Heart right ventricle (tissue), 16 donors: ENCODE results near the gene IFFO2. TPM values are rescaled to one million over a fixed set of nuclear protein-coding genes. Genes with fewer than 3 reads are reported as not detected.

Source experiments
- ATAC-seq, 8 donors: fragments of 200-7000 bp; cut with Tn5 transposase; one replicate each; pipeline ENCODE4 v1.9.1; 2020; ENCODE audit warnings: mild to moderate bottlenecking in 8 of 8, moderate library complexity in 8 of 8, moderate number of reproducible peaks in 1 of 8
- DNase-seq, 2 donors: peaks; one replicate each; pipeline ENCODE4 v3.0.0-alpha.2; 2020
- H3K27ac ChIP-seq, 10 donors: fragments of 200-600 bp; sonication (generic) in 2 of 10; one replicate each; pipeline versions ENCODE4 v1.5.0 to v1.8.0; 2020 to 2022; ENCODE audit warnings: mild to moderate bottlenecking in 3 of 10
- H3K27me3 ChIP-seq, 7 donors: fragments of 200-600 bp; one replicate each; pipeline ENCODE4 v1.8.0; 2021 to 2022; ENCODE audit warnings: mild to moderate bottlenecking in 2 of 7
- H3K36me3 ChIP-seq, 9 donors: fragments of 200-600 bp; sonication (generic) in 1 of 9; one replicate each; pipeline versions ENCODE4 v1.5.0 to v1.8.0; 2020 to 2022; ENCODE audit warnings: mild to moderate bottlenecking in 2 of 9
- H3K4me1 ChIP-seq, 9 donors: fragments of 200-600 bp; sonication (generic) in 1 of 9; one replicate each; pipeline versions ENCODE4 v1.5.0 to v1.8.0; 2020 to 2022; ENCODE audit warnings: mild to moderate bottlenecking in 4 of 9
- H3K4me3 ChIP-seq, 10 donors: fragments of 200-600 bp; sonication (generic) in 2 of 10; one replicate each; pipeline versions ENCODE4 v1.5.0 to v1.8.0; 2020 to 2022; ENCODE audit warnings: mild to moderate bottlenecking in 7 of 10, moderate library complexity in 2 of 10
- H3K9me3 ChIP-seq, 11 donors: fragments of 200-600 bp in 10 of 11; sonication (generic) in 2 of 11; one replicate each; pipeline versions ENCODE4 v1.5.0 to v1.8.0; 2013 to 2022; ENCODE audit warnings: mild to moderate bottlenecking in 2 of 11, control low read depth in 1 of 11, moderate library complexity in 1 of 11
- WGBS, 2 donors: extraction: QIAGEN DNeasy Blood & Tissue Kit; methylation state at CpG; one replicate each; pipeline ENCODE4 v1.1.7; 2013; ENCODE audit warnings: inconsistent platforms in 1 of 2; 5-methylcytosine and 5-hydroxymethylcytosine counted together
- intact Hi-C, 10 donors: fragments of 100-400 bp; cut with DNase I; formaldehyde crosslinking; loops; one replicate each; pipeline versions ENCODE4 v1.11.1 to v1.14.2; 2022
- polyA plus RNA-seq, 2 donors: library from polyadenylated mRNA; stranded (reverse); fragments of 200-250 nt; gene quantifications; one replicate each; pipeline ENCODE4 v1.2.3, GENCODE V29; 2013
- total RNA-seq, 10 donors: library from RNA; stranded (reverse); fragmentation: NEBNext Ultra II Directional in 3 of 10; extraction: Animal tissue kit (Norgen Biotek cat#: 25700) in 3 of 10; gene quantifications; one replicate each; pipeline versions ENCODE4 v1.2.1 to v1.2.4, GENCODE V29; 2021 to 2023
- TF ChIP-seq, protein P1 (sequence below), 9 donors: fragments of 200-600 bp; sonication (generic) in 2 of 9; IDR thresholded peaks; one replicate each; pipeline versions ENCODE4 v1.5.0 to v1.8.0; 2021 to 2022; ENCODE audit warnings: antibody characterized with exemption in 9 of 9, mild to moderate bottlenecking in 5 of 9, moderate library complexity in 1 of 9
- donor health status: Arrhythmogenic right ventricular cardiomyopathy.
- donor health status: ischemic (EF 13 %, LVEDD 7.1; RV severe dilation, severe dysfunction).
- donor health status: healthy with polysubstance abuse.
- donor health status: DM: no; HTN: yes; CAD: no.
- donor health status: DM: no; HTN: no; CAD: no.
- donor health status: ischemic (EF 25% LVEDD 6.9; RV normal size, moderate dysfunction).
- donor health status: ischemic (EF 25% LVEDD 5.7; RV mildly dilated, moderate dysfunction).
- donor health status: healthy.
- donor health status: DM: yes; HTN: yes; CAD: no.
- donor health status: Ischemic cardiomyopathy.
- donor health status: ischemic (EF 35%, LVEDD 5.7; RV mildly dilated, moderate dysfunction).
- donor health status: nonischemic (EF 11% LVEDD 7.7; RV severe dilation, severe dysfunction).
- donor health status: DM: yes; HTN: yes; CAD: no.
- donor health status: PGD.
- donor health status: ischemic (EF 29% LVEDD 5.4; RV normal size, mild dysfunction).
- donor health status: nonischemic (EF 23%, LVEDD 6.1; RV moderate dilation, normal function).

The IFFO2 gene
- total and polyA plus RNA-seq, 12 donors: 2.2 to 8.2 (median 4.6) TPM

DNA sequence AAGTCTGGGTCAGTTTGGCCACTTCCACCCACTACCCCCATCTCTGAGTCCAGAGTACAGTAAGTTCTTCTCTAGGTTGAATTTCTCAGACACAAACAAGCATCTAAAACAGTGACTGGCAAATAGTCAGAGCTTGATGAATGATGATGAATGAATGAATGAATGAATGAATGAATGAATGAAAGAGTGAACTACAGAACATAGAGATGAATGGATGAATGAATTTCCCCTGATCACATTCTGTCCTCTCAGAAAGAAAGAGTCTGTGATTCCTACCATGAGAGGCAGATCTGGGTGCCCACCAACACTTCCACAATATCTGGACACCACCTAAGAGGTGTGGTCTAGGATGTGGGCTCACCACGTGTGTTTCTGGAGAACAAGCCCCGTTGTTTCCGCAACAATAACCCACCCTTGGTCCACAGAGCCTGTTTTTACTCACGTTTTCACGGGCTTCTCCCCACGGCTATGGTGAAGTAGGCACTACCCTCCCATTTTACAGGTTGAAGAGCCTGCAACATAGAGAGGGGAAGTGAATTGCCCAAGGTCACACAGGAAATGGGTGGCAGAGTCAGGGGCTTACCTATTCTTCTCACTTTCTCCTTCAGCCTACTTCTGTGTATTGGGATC lies 40.2 kb upstream of the IFFO2 start:
- H3K27me3 ChIP-seq: peaks cover 0 to 24% (median 0%) of the 10 kb centered on the region in 7 donors
- H3K36me3 ChIP-seq: no peaks in the 10 kb centered on the region
- H3K9me3 ChIP-seq: peaks cover 0 to 17% (median 0%) of the 10 kb centered on the region in 11 donors
- no peak overlapping the region for H3K4me3 ChIP-seq
- no peak for ATAC-seq
- WGBS, 2 donors: 86 to 92% methylated on average over 6 of the region's 6 CpGs
- H3K4me1 ChIP-seq: peaks cover 0 to 9% (median 0%) of the 10 kb centered on the region in 9 donors
- no peak overlapping the region for H3K27ac ChIP-seq
- TF ChIP-seq, protein P1, sequence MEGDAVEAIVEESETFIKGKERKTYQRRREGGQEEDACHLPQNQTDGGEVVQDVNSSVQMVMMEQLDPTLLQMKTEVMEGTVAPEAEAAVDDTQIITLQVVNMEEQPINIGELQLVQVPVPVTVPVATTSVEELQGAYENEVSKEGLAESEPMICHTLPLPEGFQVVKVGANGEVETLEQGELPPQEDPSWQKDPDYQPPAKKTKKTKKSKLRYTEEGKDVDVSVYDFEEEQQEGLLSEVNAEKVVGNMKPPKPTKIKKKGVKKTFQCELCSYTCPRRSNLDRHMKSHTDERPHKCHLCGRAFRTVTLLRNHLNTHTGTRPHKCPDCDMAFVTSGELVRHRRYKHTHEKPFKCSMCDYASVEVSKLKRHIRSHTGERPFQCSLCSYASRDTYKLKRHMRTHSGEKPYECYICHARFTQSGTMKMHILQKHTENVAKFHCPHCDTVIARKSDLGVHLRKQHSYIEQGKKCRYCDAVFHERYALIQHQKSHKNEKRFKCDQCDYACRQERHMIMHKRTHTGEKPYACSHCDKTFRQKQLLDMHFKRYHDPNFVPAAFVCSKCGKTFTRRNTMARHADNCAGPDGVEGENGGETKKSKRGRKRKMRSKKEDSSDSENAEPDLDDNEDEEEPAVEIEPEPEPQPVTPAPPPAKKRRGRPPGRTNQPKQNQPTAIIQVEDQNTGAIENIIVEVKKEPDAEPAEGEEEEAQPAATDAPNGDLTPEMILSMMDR (IDR thresholded peaks at IDR 0.05): no peak
- no peak for DNase-seq
- intact Hi-C loops: no loop called here

DNA sequence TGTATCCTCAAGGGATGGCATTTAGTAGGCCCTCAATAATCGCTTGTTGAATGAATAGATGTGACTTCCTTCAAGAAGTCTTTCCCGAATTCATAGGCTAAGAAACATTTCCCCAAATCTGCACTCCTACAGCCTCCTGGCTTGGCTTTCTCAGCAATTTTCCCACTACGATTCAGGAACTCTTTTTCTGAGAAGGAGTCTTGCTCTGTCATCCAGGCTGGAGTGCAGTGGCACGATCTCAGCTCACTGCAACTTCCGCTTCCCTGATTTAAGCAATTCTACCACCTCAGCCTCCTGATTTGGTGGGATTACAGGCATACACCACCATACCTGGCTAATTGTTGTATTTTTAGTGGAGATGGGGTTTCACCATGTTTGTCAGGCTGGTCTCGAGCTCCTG lies 37.9 kb upstream of the IFFO2 start:
- ATAC-seq (no peak), DNase-seq (no peak)
- intact Hi-C loops: no loop called here
- Histone ChIP-seq H3K4me1 (peaks cover 0 to 7% (median 0%) of the 10 kb centered on the region in 9 donors), H3K4me3 (no peak overlapping the region), H3K27ac (no peak overlapping the region), H3K36me3 (no peaks in the 10 kb centered on the region), H3K9me3 (no peaks in the 10 kb centered on the region), H3K27me3 (peaks cover 0 to 24% (median 0%) of the 10 kb centered on the region in 7 donors)
- TF ChIP-seq, protein P1 (IDR thresholded peaks at IDR 0.05): no peak
- WGBS, 2 donors: 83 to 90% methylated on average over 6 of the region's 6 CpGs

DNA sequence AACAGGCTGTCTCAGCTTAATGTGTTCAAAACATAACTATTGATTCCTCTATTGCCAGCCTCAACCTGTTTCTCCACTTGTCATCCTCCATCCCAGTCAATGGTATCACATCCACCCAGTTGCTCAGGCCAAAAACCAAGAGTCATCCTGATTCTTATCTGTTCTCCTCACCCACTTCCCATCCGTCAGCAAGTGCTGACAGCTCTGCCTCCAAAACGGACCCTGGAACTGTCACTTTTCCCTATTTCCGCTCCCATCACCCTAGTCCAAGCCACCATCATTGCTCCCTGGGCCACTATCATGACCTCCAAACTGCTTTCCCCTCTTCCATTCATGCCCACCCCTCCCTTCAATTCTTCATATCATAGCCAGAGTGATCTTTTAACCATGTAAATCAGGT lies 36.2 kb upstream of the IFFO2 start:
- intact Hi-C loops: no loop called here
- no peak for DNase-seq
- H3K9me3 ChIP-seq: no peaks in the 10 kb centered on the region
- no peaks in the 10 kb centered on the region for H3K36me3 ChIP-seq
- TF ChIP-seq, protein P1 (IDR thresholded peaks at IDR 0.05): no peak
- no peak overlapping the region for H3K4me3 ChIP-seq
- WGBS, 2 donors: 66 to 75% methylated on average over 3 of the region's 3 CpGs
- no peak for ATAC-seq
- peaks cover 0 to 29% (median 0%) of the 10 kb centered on the region in 7 donors for H3K27me3 ChIP-seq
- no peaks in the 10 kb centered on the region for H3K4me1 ChIP-seq
- no peak overlapping the region for H3K27ac ChIP-seq

DNA sequence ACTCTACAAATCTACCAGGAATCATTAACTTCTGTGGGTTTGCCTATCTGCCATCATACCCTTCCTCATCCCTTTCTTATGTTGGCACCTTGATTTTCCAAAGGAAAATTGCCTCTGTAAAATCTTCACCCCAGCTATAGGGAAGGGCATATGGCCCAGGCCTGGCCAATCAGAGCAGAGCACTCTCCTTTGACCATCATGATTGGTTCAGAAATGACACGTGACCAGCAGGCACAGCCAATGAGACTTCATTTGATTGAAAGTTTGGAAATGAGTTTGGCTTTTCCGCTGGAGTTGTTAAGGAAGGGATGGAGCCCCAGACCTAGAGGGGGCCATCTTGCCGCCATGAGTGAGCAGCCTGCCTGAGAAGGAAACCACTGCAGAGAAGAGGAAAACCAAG lies 35.1 kb upstream of the IFFO2 start:
- no peaks in the 10 kb centered on the region for H3K36me3 ChIP-seq
- no peak overlapping the region for H3K4me3 ChIP-seq
- H3K9me3 ChIP-seq: no peaks in the 10 kb centered on the region
- intact Hi-C loops: no loop called here
- ATAC-seq (no peak), DNase-seq (no peak)
- TF ChIP-seq, protein P1 (IDR thresholded peaks at IDR 0.05): no peak
- 97 to 99% methylated on average over 3 of the region's 3 CpGs for WGBS, 2 donors
- peaks cover 0 to 31% (median 0%) of the 10 kb centered on the region in 7 donors for H3K27me3 ChIP-seq
- no peaks in the 10 kb centered on the region for H3K4me1 ChIP-seq
- no peak overlapping the region for H3K27ac ChIP-seq
